ENCODE results near the gene CSRP1.

The CSRP1 gene

GRCh38 chr1:201507360-201507675 is 395 bp upstream of the CSRP1 start:
- no peak for DNase-seq
- H2BK5ac ChIP-seq (ENCODE audit: low read length): no peak overlapping the region

DNA sequence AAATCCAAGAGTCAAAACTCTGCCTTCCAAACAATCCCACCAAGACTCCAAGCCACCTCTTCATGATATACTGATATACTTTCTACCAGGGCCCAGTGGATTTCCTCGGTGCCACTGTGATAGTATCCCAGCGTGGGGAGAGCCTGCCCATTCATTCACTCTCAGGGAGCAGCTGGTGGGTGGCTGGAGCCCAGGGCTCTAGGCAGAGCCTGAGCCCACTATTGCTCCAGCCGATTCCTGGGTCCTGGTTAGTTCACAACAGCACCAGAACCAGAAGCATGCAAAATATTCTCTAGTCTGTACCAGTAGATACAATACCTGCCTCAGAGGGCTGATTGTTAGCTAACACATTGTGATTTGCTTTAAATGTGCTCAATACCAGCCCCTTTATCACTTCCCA is 831 bp downstream of the CSRP1 start:
- Histone ChIP-seq H2AK5ac (ENCODE audit: low read length) (no peak overlapping the region), H4K5ac (ENCODE audit: low read length) (no peak overlapping the region), H3K9ac (ENCODE audit: low read length) (peak overlapping the region; percentile 74), H3K18ac (ENCODE audit: low read length) (no peak overlapping the region), H3K23ac (ENCODE audit: low read length) (no peak overlapping the region), H3K4ac (ENCODE audit: low read depth, low read length) (no peak overlapping the region), H3K4me1 (ENCODE audit: control insufficient read depth, low read depth, low read length) (peaks cover 6% of the 10 kb centered on the region), H2BK5ac (ENCODE audit: low read length) (no peak overlapping the region), H3K4me3 (ENCODE audit: low read length) (no peak overlapping the region), H3K4me2 (ENCODE audit: low read length) (peak overlapping the region; percentile 51), H3K27me3 (ENCODE audit: insufficient read depth, low read length, poor library complexity) (no peaks in the 10 kb centered on the region), H4K8ac (ENCODE audit: low read depth, low read length) (no peak overlapping the region), H2BK15ac (replicated peaks; ENCODE audit: low read depth) (no peak overlapping the region), H3K27ac (ENCODE audit: low read depth, low read length) (no peak overlapping the region), H3K79me1 (ENCODE audit: low read length) (peaks cover 2% of the 10 kb centered on the region), H2BK120ac (ENCODE audit: low read depth, low read length) (no peak overlapping the region), H3K36me3 (ENCODE audit: control insufficient read depth, insufficient read depth, low read length) (no peaks in the 10 kb centered on the region), H3K79me2 (ENCODE audit: control insufficient read depth, insufficient read depth, low read length) (peaks cover 2% of the 10 kb centered on the region), H3K56ac (ENCODE audit: low read length) (peak overlapping the region; percentile 84)
- no CpG with 5 or more reads among the region's 3 CpGs for WGBS (ENCODE audit: extremely low coverage, insufficient coverage, low lambda C conversion rate)
- DNase-seq: no peak

More at GRCh38 chr1:201507360-201507675, 395 bp upstream of the CSRP1 start:
- peak overlapping the region; percentile 51 for H3K4me2 ChIP-seq (ENCODE audit: low read length)
- peak overlapping the region; percentile 53 for H3K18ac ChIP-seq (ENCODE audit: low read length)
- no peak overlapping the region for H3K4me3 ChIP-seq (ENCODE audit: low read length)
- no CpG with 5 or more reads among the region's 11 CpGs for WGBS (ENCODE audit: extremely low coverage, insufficient coverage, low lambda C conversion rate)
- H3K23ac ChIP-seq (ENCODE audit: low read length): no peak overlapping the region
- no peaks in the 10 kb centered on the region for H3K27me3 ChIP-seq (ENCODE audit: insufficient read depth, low read length, poor library complexity)
- no peaks in the 10 kb centered on the region for H3K36me3 ChIP-seq (ENCODE audit: control insufficient read depth, insufficient read depth, low read length)
- H4K5ac ChIP-seq (ENCODE audit: low read length): no peak overlapping the region
- no peak overlapping the region for H2AK5ac ChIP-seq (ENCODE audit: low read length)
- no peak overlapping the region for H2BK120ac ChIP-seq (ENCODE audit: low read depth, low read length)
- peaks cover 8% of the 10 kb centered on the region for H3K4me1 ChIP-seq (ENCODE audit: control insufficient read depth, low read depth, low read length)
- no peak overlapping the region for H3K4ac ChIP-seq (ENCODE audit: low read depth, low read length)
- H3K56ac ChIP-seq (ENCODE audit: low read length): peak overlapping the region; percentile 84
- peaks cover 2% of the 10 kb centered on the region for H3K79me1 ChIP-seq (ENCODE audit: low read length)
- peaks cover 2% of the 10 kb centered on the region for H3K79me2 ChIP-seq (ENCODE audit: control insufficient read depth, insufficient read depth, low read length)
- H2BK15ac ChIP-seq (replicated peaks; ENCODE audit: low read depth): no peak overlapping the region
- H3K9ac ChIP-seq (ENCODE audit: low read length): peak overlapping the region; percentile 74
- H4K8ac ChIP-seq (ENCODE audit: low read depth, low read length): no peak overlapping the region
- H3K27ac ChIP-seq (ENCODE audit: low read depth, low read length): no peak overlapping the region

GRCh38 chr1:201505503-201505890 is 1.4 kb downstream of the CSRP1 start:
- H3K4me2 ChIP-seq (ENCODE audit: low read length): no peak overlapping the region
- H3K27ac ChIP-seq (ENCODE audit: low read depth, low read length): no peak overlapping the region
- peak; percentile 76 for DNase-seq
- H3K79me2 ChIP-seq (ENCODE audit: control insufficient read depth, insufficient read depth, low read length): peaks cover 2% of the 10 kb centered on the region
- peak overlapping the region; percentile 61 for H3K56ac ChIP-seq (ENCODE audit: low read length)
- no CpG with 5 or more reads among the region's 4 CpGs for WGBS (ENCODE audit: extremely low coverage, insufficient coverage, low lambda C conversion rate)
- H2BK15ac ChIP-seq (replicated peaks; ENCODE audit: low read depth): no peak overlapping the region
- H2AK5ac ChIP-seq (ENCODE audit: low read length): no peak overlapping the region
- H3K27me3 ChIP-seq (ENCODE audit: insufficient read depth, low read length, poor library complexity): no peaks in the 10 kb centered on the region
- no peak overlapping the region for H4K8ac ChIP-seq (ENCODE audit: low read depth, low read length)
- peak overlapping the region; percentile 5 for H3K9ac ChIP-seq (ENCODE audit: low read length)
- no peak overlapping the region for H3K23ac ChIP-seq (ENCODE audit: low read length)
- peaks cover 2% of the 10 kb centered on the region for H3K79me1 ChIP-seq (ENCODE audit: low read length)
- no peak overlapping the region for H3K4me3 ChIP-seq (ENCODE audit: low read length)
- no peak overlapping the region for H2BK120ac ChIP-seq (ENCODE audit: low read depth, low read length)
- no peak overlapping the region for H3K4ac ChIP-seq (ENCODE audit: low read depth, low read length)
- H3K4me1 ChIP-seq (ENCODE audit: control insufficient read depth, low read depth, low read length): peaks cover 8% of the 10 kb centered on the region
- no peaks in the 10 kb centered on the region for H3K36me3 ChIP-seq (ENCODE audit: control insufficient read depth, insufficient read depth, low read length)
- H2BK5ac ChIP-seq (ENCODE audit: low read length): no peak overlapping the region
- peak overlapping the region; percentile 11 for H3K18ac ChIP-seq (ENCODE audit: low read length)
- H4K5ac ChIP-seq (ENCODE audit: low read length): no peak overlapping the region

- H4K8ac ChIP-seq (ENCODE audit: low read depth, low read length): no peak overlapping the region
- peaks cover 2% of the 10 kb centered on the region for H3K79me1 ChIP-seq (ENCODE audit: low read length)
- H2AK5ac ChIP-seq (ENCODE audit: low read length): no peak overlapping the region
- H2BK15ac ChIP-seq (replicated peaks; ENCODE audit: low read depth): no peak overlapping the region
- no peak overlapping the region for H2BK120ac ChIP-seq (ENCODE audit: low read depth, low read length)
- H3K4me3 ChIP-seq (ENCODE audit: low read length): no peak overlapping the region
- H3K36me3 ChIP-seq (ENCODE audit: control insufficient read depth, insufficient read depth, low read length): no peaks in the 10 kb centered on the region
- no peak overlapping the region for H3K27ac ChIP-seq (ENCODE audit: low read depth, low read length)
- peak overlapping the region; percentile 7 for H3K4me2 ChIP-seq (ENCODE audit: low read length)
- no peaks in the 10 kb centered on the region for H3K27me3 ChIP-seq (ENCODE audit: insufficient read depth, low read length, poor library complexity)
- no peak overlapping the region for H3K4ac ChIP-seq (ENCODE audit: low read depth, low read length)
- H3K4me1 ChIP-seq (ENCODE audit: control insufficient read depth, low read depth, low read length): peaks cover 13% of the 10 kb centered on the region
- no peak overlapping the region for H3K18ac ChIP-seq (ENCODE audit: low read length)
- no peak overlapping the region for H3K23ac ChIP-seq (ENCODE audit: low read length)
- H2BK5ac ChIP-seq (ENCODE audit: low read length): no peak overlapping the region
- no CpG with 5 or more reads among the region's 9 CpGs for WGBS (ENCODE audit: extremely low coverage, insufficient coverage, low lambda C conversion rate)
- peaks cover 2% of the 10 kb centered on the region for H3K79me2 ChIP-seq (ENCODE audit: control insufficient read depth, insufficient read depth, low read length)
- no peak overlapping the region for H3K9ac ChIP-seq (ENCODE audit: low read length)
- no peak overlapping the region for H4K5ac ChIP-seq (ENCODE audit: low read length)
- no peak for DNase-seq
- H3K56ac ChIP-seq (ENCODE audit: low read length): no peak overlapping the region
These were observed 2.0 kb downstream of the CSRP1 start for GRCh38 chr1:201504799-201505502.

GRCh38 chr1:201504179-201504631 is 2.7 kb downstream of the CSRP1 start:
- no peak overlapping the region for H2BK120ac ChIP-seq (ENCODE audit: low read depth, low read length)
- peak overlapping the region; percentile 81 for H3K27ac ChIP-seq (ENCODE audit: low read depth, low read length)
- no peak overlapping the region for H3K9ac ChIP-seq (ENCODE audit: low read length)
- H2BK5ac ChIP-seq (ENCODE audit: low read length): no peak overlapping the region
- peaks cover 13% of the 10 kb centered on the region for H3K4me1 ChIP-seq (ENCODE audit: control insufficient read depth, low read depth, low read length)
- H3K27me3 ChIP-seq (ENCODE audit: insufficient read depth, low read length, poor library complexity): no peaks in the 10 kb centered on the region
- no peak overlapping the region for H3K23ac ChIP-seq (ENCODE audit: low read length)
- no peak for DNase-seq
- H3K79me2 ChIP-seq (ENCODE audit: control insufficient read depth, insufficient read depth, low read length): peaks cover 2% of the 10 kb centered on the region
- no peak overlapping the region for H4K5ac ChIP-seq (ENCODE audit: low read length)
- H2AK5ac ChIP-seq (ENCODE audit: low read length): no peak overlapping the region
- H3K4me3 ChIP-seq (ENCODE audit: low read length): no peak overlapping the region
- peaks cover 2% of the 10 kb centered on the region for H3K79me1 ChIP-seq (ENCODE audit: low read length)
- H3K4ac ChIP-seq (ENCODE audit: low read depth, low read length): no peak overlapping the region
- H4K8ac ChIP-seq (ENCODE audit: low read depth, low read length): no peak overlapping the region
- no peak overlapping the region for H2BK15ac ChIP-seq (replicated peaks; ENCODE audit: low read depth)
- H3K18ac ChIP-seq (ENCODE audit: low read length): no peak overlapping the region
- WGBS (ENCODE audit: extremely low coverage, insufficient coverage, low lambda C conversion rate): no CpG with 5 or more reads among the region's 3 CpGs
- H3K56ac ChIP-seq (ENCODE audit: low read length): no peak overlapping the region
- no peak overlapping the region for H3K4me2 ChIP-seq (ENCODE audit: low read length)
- no peaks in the 10 kb centered on the region for H3K36me3 ChIP-seq (ENCODE audit: control insufficient read depth, insufficient read depth, low read length)
